Left forelimb (tissue), 1 donor: Measurements from ENCODE around the gene PABPN1L.
"Not testable (repeated sequence)": the region's sequence is repeated elsewhere in the genome, so short reads cannot be mapped to it uniquely, and the experiment has no call there.

Experiments
- DNase-seq: peaks from one replicate; pipeline ENCODE4 v3.0.0-alpha.2; 2018; ENCODE audit warnings: low spot score

Gene PABPN1L

GRCh38 chr16:88900662-88901052 is 34.2 kb upstream of the PABPN1L start:
- DNase-seq, result no peak

- no peak for DNase-seq
Measured at GRCh38 chr16:88899901-88900661, 33.6 kb upstream of the PABPN1L start.

DNA sequence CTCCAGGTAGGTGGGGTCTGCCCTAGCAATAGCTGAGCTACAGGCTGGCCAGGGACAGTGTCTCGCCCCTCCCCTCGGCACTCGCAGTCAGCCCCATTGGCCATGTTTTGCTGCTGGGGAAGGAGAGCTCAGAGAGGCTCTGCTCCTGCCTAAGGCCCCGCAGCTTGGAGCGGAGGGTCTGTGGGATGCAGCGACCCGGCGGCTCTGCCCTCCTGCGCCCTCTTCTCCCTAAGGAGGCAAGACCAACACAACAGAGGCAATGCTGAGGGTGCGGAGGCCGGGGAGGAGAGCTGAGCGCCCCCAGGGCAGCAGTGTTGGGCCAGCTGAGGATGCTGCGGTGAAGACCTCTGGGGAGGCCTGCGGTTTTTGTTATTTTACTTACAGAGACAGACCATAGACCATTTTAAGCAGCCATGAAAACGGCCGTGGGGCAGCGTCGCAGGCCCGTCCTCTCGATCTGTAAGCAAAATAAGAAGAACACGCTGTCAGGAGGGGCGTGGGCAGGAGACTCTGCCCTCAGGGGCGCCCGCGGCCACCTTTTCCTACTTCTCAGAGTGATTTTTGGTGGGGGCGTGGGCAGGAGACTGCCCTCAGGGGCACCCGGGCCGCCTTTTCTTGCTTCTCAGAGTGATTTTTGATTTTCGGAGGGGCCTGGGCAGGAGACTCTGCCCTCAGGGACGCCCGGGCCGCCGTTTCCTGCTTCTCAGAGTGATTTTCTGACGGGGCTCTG is 31.4 kb upstream of the PABPN1L start:
- DNase-seq, result no peak

- no peak for DNase-seq
Measured at GRCh38 chr16:88896238-88897070, 30.0 kb upstream of the PABPN1L start.

DNA sequence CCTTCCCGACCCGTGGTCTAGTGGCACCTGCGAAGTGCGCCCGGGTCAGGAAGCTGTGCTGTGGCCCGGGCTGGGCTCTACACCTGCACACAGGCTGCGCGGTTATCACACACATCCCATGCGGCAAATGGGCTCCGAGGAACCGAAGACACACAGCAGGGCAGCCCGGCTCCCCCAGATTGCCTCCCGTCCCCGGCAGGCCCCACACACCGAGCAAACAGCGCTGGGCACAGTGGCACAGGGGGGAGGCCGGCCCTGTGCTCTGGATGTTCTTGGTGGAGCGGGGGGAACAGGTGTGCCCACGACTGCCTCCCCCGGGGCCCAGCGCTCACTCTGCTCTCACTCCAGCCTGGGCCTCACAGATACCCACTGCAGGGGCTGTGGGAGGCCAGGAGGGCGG is 28.9 kb upstream of the PABPN1L start:
- DNase-seq, result no peak

- DNase-seq, result no peak
Measured at GRCh38 chr16:88894681-88895300, 28.3 kb upstream of the PABPN1L start.

DNA sequence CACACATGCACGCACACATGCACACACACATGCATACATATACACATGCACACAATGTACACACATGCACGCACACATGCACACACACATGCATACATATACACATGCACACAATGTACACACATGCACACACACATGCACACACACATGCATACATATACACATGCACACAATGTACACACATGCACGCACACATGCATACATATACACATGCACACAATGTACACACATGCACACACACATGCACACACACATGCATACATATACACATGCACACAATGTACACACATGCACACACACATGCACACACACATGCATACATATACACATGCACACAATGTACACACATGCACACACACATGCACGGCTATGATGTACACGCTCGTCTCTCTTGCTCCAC is 27.8 kb upstream of the PABPN1L start:
- DNase-seq, result not testable (repeated sequence)

- DNase-seq, result no peak
Measured at GRCh38 chr16:88893127-88893968, 26.9 kb upstream of the PABPN1L start.

DNA sequence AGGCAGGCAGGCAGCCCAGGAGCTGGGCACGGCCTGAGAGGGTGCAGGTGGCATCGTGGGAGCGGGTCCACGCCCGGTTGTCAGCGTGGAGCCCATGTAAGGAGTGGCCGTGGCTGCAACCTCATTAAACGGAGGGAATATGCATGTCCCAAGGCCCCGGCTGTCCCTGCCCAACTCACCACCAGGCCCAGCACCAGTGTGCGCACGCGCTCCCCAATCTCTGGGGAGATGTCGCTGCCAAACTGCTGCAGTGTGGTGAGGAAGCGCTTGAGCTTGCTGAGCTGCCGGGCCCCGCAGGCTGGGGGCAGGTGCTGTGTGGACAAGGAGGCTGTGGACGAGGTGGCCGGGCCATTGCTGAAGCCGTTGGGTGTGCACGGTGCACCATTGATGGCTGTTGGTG is 25.6 kb upstream of the PABPN1L start:
- no peak for DNase-seq

DNA sequence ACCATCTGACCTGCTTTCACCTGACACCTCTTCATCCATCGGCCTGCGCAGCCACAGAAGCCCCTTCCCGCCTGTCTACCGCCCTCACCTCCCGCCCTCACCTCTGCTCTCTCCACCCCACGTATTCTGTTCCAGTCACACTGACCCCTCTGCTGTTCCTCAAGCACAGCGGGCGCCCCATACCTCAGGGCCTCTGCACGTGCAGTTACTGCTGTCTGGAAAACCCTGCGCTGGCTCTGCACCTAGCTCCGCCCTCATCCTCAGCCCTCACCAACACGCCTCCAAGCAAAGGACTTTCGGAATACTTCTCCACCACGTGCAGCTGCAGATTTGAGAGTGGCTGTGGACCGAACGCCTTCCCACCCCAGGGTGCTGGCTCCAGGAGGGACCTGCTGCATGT is 24.6 kb upstream of the PABPN1L start:
- no peak for DNase-seq

DNA sequence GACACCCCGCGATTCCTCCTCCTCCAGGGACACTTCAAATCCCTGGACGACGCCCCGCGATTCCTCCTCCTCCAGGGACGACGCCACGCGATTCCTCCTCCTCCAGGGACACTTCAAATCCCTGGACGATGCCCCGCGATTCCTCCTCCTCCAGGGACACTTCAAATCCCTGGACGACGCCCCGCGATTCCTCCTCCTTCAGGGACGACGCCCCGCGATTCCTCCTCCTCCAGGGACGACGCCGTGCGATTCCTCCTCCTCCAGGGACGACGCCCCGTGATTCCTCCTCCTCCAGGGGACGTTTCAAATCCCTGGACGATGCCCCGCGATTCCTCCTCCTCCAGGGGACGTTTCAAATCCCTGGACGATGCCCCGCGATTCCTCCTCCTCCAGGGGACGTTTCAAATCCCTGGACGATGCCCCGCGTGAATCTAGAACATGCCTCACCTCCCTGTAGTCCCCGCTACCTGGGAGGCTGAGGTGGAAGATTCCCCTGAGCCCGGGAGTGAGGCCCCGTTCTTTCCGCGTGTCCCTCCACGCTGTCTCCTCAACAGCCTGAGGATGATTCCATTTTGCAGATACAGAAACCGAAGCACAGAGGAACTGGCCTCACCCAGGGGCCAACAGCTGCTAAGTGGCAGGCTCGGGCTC is 23.4 kb upstream of the PABPN1L start:
- not testable (repeated sequence) for DNase-seq

- no peak for DNase-seq
Measured at GRCh38 chr16:88888461-88889387, 22.3 kb upstream of the PABPN1L start.

GRCh38 chr16:88888057-88888456 is 21.6 kb upstream of the PABPN1L start:
- no peak for DNase-seq

- peak; percentile 88 for DNase-seq
Measured at GRCh38 chr16:88886845-88887521, 20.5 kb upstream of the PABPN1L start.

- no peak for DNase-seq
Measured at GRCh38 chr16:88886420-88886844, 20.0 kb upstream of the PABPN1L start.

- DNase-seq, result no peak
Measured at GRCh38 chr16:88885693-88886280, 19.3 kb upstream of the PABPN1L start.

GRCh38 chr16:88884569-88885271 is 18.3 kb upstream of the PABPN1L start:
- no peak for DNase-seq

DNA sequence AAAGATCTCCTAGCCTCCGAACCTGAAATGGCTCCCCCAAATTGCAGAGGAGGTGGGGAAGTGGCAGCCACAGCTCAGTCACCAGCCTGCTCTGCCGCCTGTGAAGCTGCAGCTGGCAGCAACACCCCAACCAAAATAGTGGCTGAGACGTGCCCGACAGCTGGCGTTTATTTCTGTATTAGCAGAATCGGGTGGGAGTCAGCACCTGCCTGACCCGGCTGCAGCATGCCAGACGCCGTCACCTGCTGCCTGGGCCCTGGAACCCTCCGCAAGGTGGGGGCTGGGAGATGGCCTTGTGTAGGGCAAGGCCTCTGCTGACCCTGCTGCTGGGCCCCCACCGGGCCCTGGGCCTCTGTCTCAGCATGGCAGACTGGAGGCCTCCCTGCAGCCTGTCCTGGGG is 17.5 kb upstream of the PABPN1L start:
- no peak for DNase-seq
